ENCODE measurements around the gene PIP4K2B.
A peak's percentile ranks its signal among the peaks of the same experiment; 100 is the strongest.
"Not testable (repeated sequence)": the region's sequence is repeated elsewhere in the genome, so short reads cannot be mapped to it uniquely, and the experiment has no call there.

PIP4K2B gene

DNA sequence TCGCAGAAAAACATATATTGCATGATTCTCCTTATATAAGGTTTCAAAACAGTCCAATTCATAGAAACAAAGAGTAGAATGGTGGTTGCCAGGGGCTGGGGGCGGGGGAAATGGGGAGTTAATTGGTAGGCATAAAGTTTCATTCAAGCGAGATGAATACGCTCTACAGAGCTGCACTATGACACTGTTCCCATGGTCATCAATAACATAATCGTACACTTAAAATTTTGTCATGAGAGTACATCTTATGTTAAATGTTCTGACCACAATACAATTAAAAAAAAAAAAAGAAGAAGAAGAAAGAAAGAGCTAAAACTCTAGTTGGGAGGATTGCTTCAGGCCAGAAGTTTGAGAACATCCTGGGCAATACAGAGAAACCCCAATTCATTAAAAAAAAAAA lies 5.1 kb downstream of the PIP4K2B start:
- no peak for DNase-seq (ENCODE audit: extremely low read depth, low read depth)
- H3K4me3 ChIP-seq (replicated peaks; ENCODE audit: low read depth, low read length) = no peak overlapping the region
- TF ChIP-seq, protein P1, sequence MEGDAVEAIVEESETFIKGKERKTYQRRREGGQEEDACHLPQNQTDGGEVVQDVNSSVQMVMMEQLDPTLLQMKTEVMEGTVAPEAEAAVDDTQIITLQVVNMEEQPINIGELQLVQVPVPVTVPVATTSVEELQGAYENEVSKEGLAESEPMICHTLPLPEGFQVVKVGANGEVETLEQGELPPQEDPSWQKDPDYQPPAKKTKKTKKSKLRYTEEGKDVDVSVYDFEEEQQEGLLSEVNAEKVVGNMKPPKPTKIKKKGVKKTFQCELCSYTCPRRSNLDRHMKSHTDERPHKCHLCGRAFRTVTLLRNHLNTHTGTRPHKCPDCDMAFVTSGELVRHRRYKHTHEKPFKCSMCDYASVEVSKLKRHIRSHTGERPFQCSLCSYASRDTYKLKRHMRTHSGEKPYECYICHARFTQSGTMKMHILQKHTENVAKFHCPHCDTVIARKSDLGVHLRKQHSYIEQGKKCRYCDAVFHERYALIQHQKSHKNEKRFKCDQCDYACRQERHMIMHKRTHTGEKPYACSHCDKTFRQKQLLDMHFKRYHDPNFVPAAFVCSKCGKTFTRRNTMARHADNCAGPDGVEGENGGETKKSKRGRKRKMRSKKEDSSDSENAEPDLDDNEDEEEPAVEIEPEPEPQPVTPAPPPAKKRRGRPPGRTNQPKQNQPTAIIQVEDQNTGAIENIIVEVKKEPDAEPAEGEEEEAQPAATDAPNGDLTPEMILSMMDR (IDR thresholded peaks at IDR 0.05; ENCODE audit: low read depth, low read length, missing control alignments) = no peak

GRCh38 chr17:38791162-38791561 lies 8.2 kb downstream of the PIP4K2B start:
- H3K4me3 ChIP-seq (replicated peaks; ENCODE audit: low read depth, low read length) = no peak overlapping the region
- TF ChIP-seq, protein P1 (IDR thresholded peaks at IDR 0.05; ENCODE audit: low read depth, low read length, missing control alignments) = no peak
- no peak for DNase-seq (ENCODE audit: extremely low read depth, low read depth)

DNA sequence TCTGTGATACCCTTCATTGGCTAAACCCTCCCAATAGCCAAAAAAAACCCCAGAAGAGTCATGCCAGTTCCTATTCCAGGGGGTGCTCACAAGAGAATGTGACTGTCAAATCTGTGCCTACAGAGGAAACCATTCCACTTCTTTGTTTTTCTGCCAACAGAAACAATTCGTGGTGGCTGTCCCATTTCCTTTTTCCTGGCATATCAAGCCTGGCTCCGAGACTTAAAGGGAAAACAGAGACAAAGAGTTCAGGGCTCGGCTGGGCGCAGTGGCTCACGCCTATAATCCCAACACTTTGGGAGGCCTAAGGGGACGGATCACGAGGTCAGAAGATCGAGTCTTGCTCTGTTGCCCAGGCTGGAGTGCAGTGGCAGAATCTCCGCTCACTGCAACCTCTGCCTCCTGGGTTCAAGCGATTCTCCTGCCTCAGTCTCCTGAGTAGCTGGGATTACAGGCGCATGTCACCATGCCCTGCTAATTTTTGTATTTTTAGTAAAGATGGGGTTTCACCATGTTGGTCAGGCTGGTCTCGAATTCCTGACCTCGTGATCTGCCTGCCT lies 9.1 kb downstream of the PIP4K2B start:
- H3K4me3 ChIP-seq (replicated peaks; ENCODE audit: low read depth, low read length); DNase-seq (ENCODE audit: extremely low read depth, low read depth): not testable (repeated sequence)

DNA sequence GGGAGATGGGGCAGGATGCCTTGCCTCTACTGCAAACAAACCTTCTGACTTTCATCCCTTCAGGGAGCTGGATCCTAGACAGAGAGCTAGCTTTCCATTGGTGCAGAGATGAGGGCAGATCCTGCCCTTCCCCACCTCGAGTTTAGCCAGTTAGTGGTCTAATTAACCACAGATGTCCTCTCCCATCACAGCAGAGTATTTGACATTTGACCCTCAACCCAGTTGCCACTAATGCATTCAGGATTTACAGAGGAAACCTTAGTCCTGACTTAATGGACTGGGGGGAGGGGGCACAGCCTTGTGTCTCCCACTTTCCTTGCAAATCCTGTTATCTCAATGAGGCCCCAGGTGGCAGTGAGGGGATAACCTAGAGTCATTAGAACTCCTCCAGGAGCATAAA lies 10.2 kb downstream of the PIP4K2B start:
- H3K4me3 ChIP-seq (replicated peaks; ENCODE audit: low read depth, low read length) = no peak overlapping the region
- TF ChIP-seq, protein P1 (IDR thresholded peaks at IDR 0.05; ENCODE audit: low read depth, low read length, missing control alignments) = no peak
- DNase-seq (ENCODE audit: extremely low read depth, low read depth) = peak; percentile 82

GRCh38 chr17:38787999-38788398 lies 11.4 kb downstream of the PIP4K2B start:
- DNase-seq (ENCODE audit: extremely low read depth, low read depth); H3K4me3 ChIP-seq (replicated peaks; ENCODE audit: low read depth, low read length): not testable (repeated sequence)

DNA sequence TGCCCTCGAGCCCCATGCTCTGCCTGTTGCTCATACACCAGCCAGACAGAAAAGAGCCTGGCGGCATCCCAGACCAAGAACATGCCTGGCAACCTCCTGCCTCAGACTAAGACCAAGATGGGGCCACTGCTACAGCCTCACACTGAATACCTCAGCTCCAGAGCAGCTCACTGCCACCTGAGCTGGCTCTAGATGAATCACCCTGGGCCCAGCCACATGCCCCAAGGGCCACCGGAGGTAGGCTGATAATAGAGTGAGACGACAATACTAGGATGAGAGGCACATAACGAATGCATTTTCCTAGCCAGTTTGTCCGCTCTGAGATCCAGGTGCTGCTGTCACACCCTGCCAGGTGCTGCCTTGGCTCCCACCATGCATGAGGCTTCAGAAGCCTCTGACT lies 13.0 kb downstream of the PIP4K2B start:
- TF ChIP-seq, protein P1 (IDR thresholded peaks at IDR 0.05; ENCODE audit: low read depth, low read length, missing control alignments) = no peak
- H3K4me3 ChIP-seq (replicated peaks; ENCODE audit: low read depth, low read length) = no peak overlapping the region
- no peak for DNase-seq (ENCODE audit: extremely low read depth, low read depth)

DNA sequence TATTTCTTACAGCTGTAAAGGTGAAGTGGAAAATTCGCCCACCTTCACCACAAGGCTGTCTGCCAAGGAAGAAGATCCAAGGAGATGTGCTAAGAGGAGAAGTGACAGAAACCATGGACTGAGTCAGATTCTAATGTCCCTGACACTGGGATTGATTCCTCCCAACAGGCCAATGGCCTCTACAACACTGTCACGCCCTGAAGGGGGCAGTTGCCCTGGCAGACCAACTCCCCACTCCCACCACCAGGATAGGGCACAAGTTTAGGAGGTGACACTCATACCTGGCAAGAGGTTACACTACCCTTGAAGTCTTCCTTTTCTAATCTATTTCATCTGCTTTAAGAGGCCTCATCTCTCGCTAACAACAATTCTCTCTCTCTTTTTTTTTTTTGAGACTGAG lies 16.1 kb downstream of the PIP4K2B start:
- H3K4me3 ChIP-seq (replicated peaks; ENCODE audit: low read depth, low read length) = no peak overlapping the region
- no peak for DNase-seq (ENCODE audit: extremely low read depth, low read depth)
- TF ChIP-seq, protein P1 (IDR thresholded peaks at IDR 0.05; ENCODE audit: low read depth, low read length, missing control alignments) = no peak

- H3K4me3 ChIP-seq (replicated peaks; ENCODE audit: low read depth, low read length) = no peak overlapping the region
- TF ChIP-seq, protein P1 (IDR thresholded peaks at IDR 0.05; ENCODE audit: low read depth, low read length, missing control alignments) = no peak
- no peak for DNase-seq (ENCODE audit: extremely low read depth, low read depth)
These were observed 19.2 kb downstream of the PIP4K2B start for GRCh38 chr17:38779965-38780752.
